Heart right ventricle (tissue), 16 donors: ENCODE data around the gene OR51E1. TPM values are rescaled to one million over a fixed set of nuclear protein-coding genes. Genes with fewer than 3 reads are reported as not detected.

Experiments used
- ATAC-seq, 8 donors: fragments of 200-7000 bp; cut with Tn5 transposase; one replicate each; pipeline ENCODE4 v1.9.1; 2020; ENCODE audit warnings: mild to moderate bottlenecking in 8 of 8, moderate library complexity in 8 of 8, moderate number of reproducible peaks in 1 of 8
- DNase-seq, 2 donors: peaks; one replicate each; pipeline ENCODE4 v3.0.0-alpha.2; 2020
- H3K27ac ChIP-seq, 10 donors: fragments of 200-600 bp; sonication (generic) in 2 of 10; one replicate each; pipeline versions ENCODE4 v1.5.0 to v1.8.0; 2020 to 2022; ENCODE audit warnings: mild to moderate bottlenecking in 3 of 10
- H3K27me3 ChIP-seq, 7 donors: fragments of 200-600 bp; one replicate each; pipeline ENCODE4 v1.8.0; 2021 to 2022; ENCODE audit warnings: mild to moderate bottlenecking in 2 of 7
- H3K36me3 ChIP-seq, 9 donors: fragments of 200-600 bp; sonication (generic) in 1 of 9; one replicate each; pipeline versions ENCODE4 v1.5.0 to v1.8.0; 2020 to 2022; ENCODE audit warnings: mild to moderate bottlenecking in 2 of 9
- H3K4me1 ChIP-seq, 9 donors: fragments of 200-600 bp; sonication (generic) in 1 of 9; one replicate each; pipeline versions ENCODE4 v1.5.0 to v1.8.0; 2020 to 2022; ENCODE audit warnings: mild to moderate bottlenecking in 4 of 9
- H3K4me3 ChIP-seq, 10 donors: fragments of 200-600 bp; sonication (generic) in 2 of 10; one replicate each; pipeline versions ENCODE4 v1.5.0 to v1.8.0; 2020 to 2022; ENCODE audit warnings: mild to moderate bottlenecking in 7 of 10, moderate library complexity in 2 of 10
- H3K9me3 ChIP-seq, 11 donors: fragments of 200-600 bp in 10 of 11; sonication (generic) in 2 of 11; one replicate each; pipeline versions ENCODE4 v1.5.0 to v1.8.0; 2013 to 2022; ENCODE audit warnings: mild to moderate bottlenecking in 2 of 11, control low read depth in 1 of 11, moderate library complexity in 1 of 11
- CTCF ChIP-seq, 9 donors: fragments of 200-600 bp; sonication (generic) in 2 of 9; IDR thresholded peaks; one replicate each; pipeline versions ENCODE4 v1.5.0 to v1.8.0; 2021 to 2022; ENCODE audit warnings: antibody characterized with exemption in 9 of 9, mild to moderate bottlenecking in 5 of 9, moderate library complexity in 1 of 9
- WGBS, 2 donors: extraction: QIAGEN DNeasy Blood & Tissue Kit; methylation state at CpG; one replicate each; pipeline ENCODE4 v1.1.7; 2013; ENCODE audit warnings: inconsistent platforms in 1 of 2; 5-methylcytosine and 5-hydroxymethylcytosine counted together
- intact Hi-C, 10 donors: fragments of 100-400 bp; cut with DNase I; formaldehyde crosslinking; loops; one replicate each; pipeline versions ENCODE4 v1.11.1 to v1.14.2; 2022
- long read RNA-seq, 3 donors: library from polyadenylated mRNA; unstranded; transcript quantifications; one replicate each; pipeline ENCODE4 v2.0.0, GENCODE V29; 2020 to 2021
- polyA plus RNA-seq, 2 donors: library from polyadenylated mRNA; stranded (reverse); fragments of 200-250 nt; gene quantifications; one replicate each; pipeline ENCODE4 v1.2.3, GENCODE V29; 2013
- total RNA-seq, 10 donors: library from RNA; stranded (reverse); fragmentation: NEBNext Ultra II Directional in 3 of 10; extraction: Animal tissue kit (Norgen Biotek cat#: 25700) in 3 of 10; gene quantifications; one replicate each; pipeline versions ENCODE4 v1.2.1 to v1.2.4, GENCODE V29; 2021 to 2023
- donor health status: Arrhythmogenic right ventricular cardiomyopathy.
- donor health status: ischemic (EF 13 %, LVEDD 7.1; RV severe dilation, severe dysfunction).
- donor health status: healthy with polysubstance abuse.
- donor health status: DM: no; HTN: yes; CAD: no.
- donor health status: DM: no; HTN: no; CAD: no.
- donor health status: ischemic (EF 25% LVEDD 6.9; RV normal size, moderate dysfunction).
- donor health status: ischemic (EF 25% LVEDD 5.7; RV mildly dilated, moderate dysfunction).
- donor health status: healthy.
- donor health status: DM: yes; HTN: yes; CAD: no.
- donor health status: Ischemic cardiomyopathy.
- donor health status: ischemic (EF 35%, LVEDD 5.7; RV mildly dilated, moderate dysfunction).
- donor health status: nonischemic (EF 11% LVEDD 7.7; RV severe dilation, severe dysfunction).
- donor health status: DM: yes; HTN: yes; CAD: no.
- donor health status: PGD.
- donor health status: ischemic (EF 29% LVEDD 5.4; RV normal size, mild dysfunction).
- donor health status: nonischemic (EF 23%, LVEDD 6.1; RV moderate dilation, normal function).

Gene OR51E1, protein sequence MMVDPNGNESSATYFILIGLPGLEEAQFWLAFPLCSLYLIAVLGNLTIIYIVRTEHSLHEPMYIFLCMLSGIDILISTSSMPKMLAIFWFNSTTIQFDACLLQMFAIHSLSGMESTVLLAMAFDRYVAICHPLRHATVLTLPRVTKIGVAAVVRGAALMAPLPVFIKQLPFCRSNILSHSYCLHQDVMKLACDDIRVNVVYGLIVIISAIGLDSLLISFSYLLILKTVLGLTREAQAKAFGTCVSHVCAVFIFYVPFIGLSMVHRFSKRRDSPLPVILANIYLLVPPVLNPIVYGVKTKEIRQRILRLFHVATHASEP
- total RNA-seq (1 to 10 TPM in 9 of 10 donors, under 1 TPM in 1; 0.68 to 3.4 (median 1.6) TPM), polyA plus RNA-seq (1 to 10 TPM; 2.3 to 2.6 TPM)
- long read RNA-seq, donor 1, partial matches to known transcripts, result 0 of 7 reads
- long read RNA-seq, donor 1, other reads (novel, unspliced or antisense), result 2 of 7 reads
- long read RNA-seq, donor 2, transcript OR51E1-201 (2 exons, 3,612 nt), result major isoform, 5 of 6 reads
- long read RNA-seq, donor 2, partial matches to known transcripts, result 0 of 6 reads
- long read RNA-seq, donor 2, other reads (novel, unspliced or antisense), result 1 of 6 reads
- long read RNA-seq, donor 3, transcript OR51E1-201 (2 exons, 3,612 nt), result major isoform, 5 of 6 reads
- long read RNA-seq, donor 3, partial matches to known transcripts, result 0 of 6 reads
- long read RNA-seq, donor 3, other reads (novel, unspliced or antisense), result 1 of 6 reads

DNA sequence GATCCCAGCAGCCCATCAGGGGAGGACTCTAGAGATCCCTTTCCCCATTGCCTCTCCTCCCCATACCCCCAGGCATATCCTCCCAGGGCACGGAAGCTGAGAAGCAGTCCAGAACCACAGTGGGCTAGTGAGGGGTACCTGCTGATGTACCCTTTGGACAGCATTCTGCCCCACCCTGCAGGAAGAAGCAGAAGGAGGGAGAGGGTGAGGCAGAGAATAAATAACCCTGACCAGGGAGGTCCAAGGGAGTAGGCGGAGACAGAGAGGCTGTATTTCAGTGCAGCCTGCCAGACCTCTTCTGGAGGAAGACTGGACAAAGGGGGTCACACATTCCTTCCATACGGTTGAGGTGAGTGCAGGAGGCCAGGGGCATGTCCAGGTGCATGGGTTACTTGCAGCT lies at the start of gene OR51E1:
Gene OR51E1 (plus strand): TSS at position 301 of the 400 bp plus-strand sequence. CDS start 8,545 bp downstream, outside the sequence.
- Histone ChIP-seq H3K4me3 (peak within 1 kb of the TSS in 9 of 10 donors; percentile 21 to 58 (median 49)), H3K27me3 (no peaks in the 10 kb centered on the region), H3K4me1 (peaks cover 4 to 64% (median 44%) of the 10 kb centered on the region in 9 donors), H3K27ac (peak within 1 kb of the TSS; percentile 13 to 91 (median 82)), H3K9me3 (no peaks in the 10 kb centered on the region), H3K36me3 (no peaks in the 10 kb centered on the region)
- 56 to 68% methylated on average over 3 of the region's 3 CpGs for WGBS, 2 donors
- DNase-seq (no peak), ATAC-seq (peak in 6 of 8 donors; percentile 15 to 62 (median 32))
- no peak for TF ChIP-seq CTCF (IDR thresholded peaks at IDR 0.05)
- intact Hi-C loops, result loop anchor here in 1 of 10 donors (10.0 kb wide), 1 partner anchor 459 kb away; no protein-coding TSS in a partner anchor

DNA sequence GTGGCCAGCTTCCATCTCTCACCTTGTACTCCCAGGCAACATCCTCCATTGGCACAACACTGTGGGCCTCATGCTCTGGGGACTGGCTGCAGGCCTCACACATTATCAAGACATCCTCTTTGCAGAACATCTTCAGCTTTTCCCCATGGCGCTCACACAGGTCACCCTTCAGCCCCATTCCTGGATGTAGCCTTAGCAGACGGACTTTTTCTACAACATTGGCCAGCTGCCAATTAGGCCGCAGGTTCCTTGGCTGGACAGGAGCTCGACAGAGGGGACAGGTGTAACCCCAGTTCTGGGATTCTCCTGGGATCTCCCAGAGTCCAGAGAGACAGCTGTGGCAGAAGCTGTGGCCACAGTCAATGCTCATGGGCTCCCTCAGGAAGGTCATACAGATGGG lies 38.7 kb upstream of the OR51E1 start:
- no peaks in the 10 kb centered on the region for H3K9me3 ChIP-seq
- H3K27ac ChIP-seq, result no peak overlapping the region
- H3K36me3 ChIP-seq, result peaks cover 1 to 56% (median 24%) of the 10 kb centered on the region in 9 donors
- ATAC-seq, result no peak
- H3K4me1 ChIP-seq, result peaks cover 0 to 31% (median 18%) of the 10 kb centered on the region in 9 donors
- H3K4me3 ChIP-seq, result no peak overlapping the region
- DNase-seq, result no peak
- WGBS, 2 donors, result 87 to 88% methylated on average over 4 of the region's 4 CpGs
- TF ChIP-seq CTCF (IDR thresholded peaks at IDR 0.05), result no peak
- no peaks in the 10 kb centered on the region for H3K27me3 ChIP-seq
- intact Hi-C loops, result loop anchor here in 1 of 10 donors (10.0 kb wide), 1 partner anchor 420 kb away; no protein-coding TSS in a partner anchor

GRCh38 chr11:4606231-4607015 lies 37.4 kb upstream of the OR51E1 start:
- H3K36me3 ChIP-seq, result peaks cover 0 to 42% (median 15%) of the 10 kb centered on the region in 9 donors
- intact Hi-C loops, result loop anchor here in 1 of 10 donors (10.0 kb wide), 1 partner anchor 422 kb away; no protein-coding TSS in a partner anchor
- H3K4me3 ChIP-seq, result peak overlapping the region in 6 of 10 donors; percentile 62 to 86 (median 76)
- H3K9me3 ChIP-seq, result no peaks in the 10 kb centered on the region
- WGBS, 2 donors, result 55 to 84% methylated on average over 1 of the region's 1 CpG
- DNase-seq (no peak), ATAC-seq (no peak)
- no peak for TF ChIP-seq CTCF (IDR thresholded peaks at IDR 0.05)
- H3K27me3 ChIP-seq, result no peaks in the 10 kb centered on the region
- peak overlapping the region in 4 of 10 donors; percentile 92 to 96 (median 94) for H3K27ac ChIP-seq
- peaks cover 0 to 32% (median 23%) of the 10 kb centered on the region in 9 donors for H3K4me1 ChIP-seq
